COR-L47 (cell line): ENCODE results near the gene PSMA3.
"Not testable (repeated sequence)": the region's sequence is repeated elsewhere in the genome, so short reads cannot be mapped to it uniquely, and the experiment has no call there.

ENCODE experiments used
- DNase-seq: peaks from one replicate; lab custom pipeline; 2025; lab: John Stamatoyannopoulos, UW

PSMA3 gene

GRCh38 chr14:58244556-58245387 is at the start of gene PSMA3:
TSS of gene PSMA3 (plus strand) at chr14:58244843. CDS start at chr14:58244921, 78 bp downstream.
- peak; percentile 96 for DNase-seq

- DNase-seq: no peak
Observed at GRCh38 chr14:58196198-58196597, 48.4 kb upstream of the PSMA3 start.

- DNase-seq: no peak
Observed at GRCh38 chr14:58198086-58198485, 46.6 kb upstream of the PSMA3 start.

- peak; percentile 84 for DNase-seq
Observed at GRCh38 chr14:58199726-58200479, 44.7 kb upstream of the PSMA3 start, which contains the start of gene ACTR10. TSS of gene ACTR10 (plus strand) at chr14:58200149. CDS start at chr14:58200218, 69 bp downstream.

- DNase-seq: no peak
Observed at GRCh38 chr14:58200480-58200841, 44.2 kb upstream of the PSMA3 start.

GRCh38 chr14:58200846-58201245 is 43.8 kb upstream of the PSMA3 start:
- DNase-seq: no peak

- DNase-seq: no peak
Observed at GRCh38 chr14:58213176-58213575, 31.5 kb upstream of the PSMA3 start.

GRCh38 chr14:58215191-58215914 is 29.3 kb upstream of the PSMA3 start:
- no peak for DNase-seq

- no peak for DNase-seq
Observed at GRCh38 chr14:58216544-58216943, 28.1 kb upstream of the PSMA3 start.

GRCh38 chr14:58227096-58227819 is 17.4 kb upstream of the PSMA3 start:
- no peak for DNase-seq

GRCh38 chr14:58238252-58239243 is 6.1 kb upstream of the PSMA3 start:
- no peak for DNase-seq

- peak; percentile 49 for DNase-seq
Observed at GRCh38 chr14:58239244-58240195, 5.1 kb upstream of the PSMA3 start.

GRCh38 chr14:58243790-58244555 is 670 bp upstream of the PSMA3 start:
- DNase-seq: no peak

GRCh38 chr14:58245562-58245961 is 919 bp downstream of the PSMA3 start:
- no peak for DNase-seq

- DNase-seq: no peak
Observed at GRCh38 chr14:58249611-58250010, 5.0 kb downstream of the PSMA3 start.

GRCh38 chr14:58258156-58258555 is 13.5 kb downstream of the PSMA3 start:
- DNase-seq: no peak

- DNase-seq: not testable (repeated sequence)
Observed at GRCh38 chr14:58262005-58262404, 17.4 kb downstream of the PSMA3 start.

- no peak for DNase-seq
Observed at GRCh38 chr14:58265401-58265800, 20.8 kb downstream of the PSMA3 start.

GRCh38 chr14:58270628-58271027 is 26.0 kb downstream of the PSMA3 start:
- DNase-seq: no peak
